ENCODE data around the gene FTL.

FTL gene

DNA sequence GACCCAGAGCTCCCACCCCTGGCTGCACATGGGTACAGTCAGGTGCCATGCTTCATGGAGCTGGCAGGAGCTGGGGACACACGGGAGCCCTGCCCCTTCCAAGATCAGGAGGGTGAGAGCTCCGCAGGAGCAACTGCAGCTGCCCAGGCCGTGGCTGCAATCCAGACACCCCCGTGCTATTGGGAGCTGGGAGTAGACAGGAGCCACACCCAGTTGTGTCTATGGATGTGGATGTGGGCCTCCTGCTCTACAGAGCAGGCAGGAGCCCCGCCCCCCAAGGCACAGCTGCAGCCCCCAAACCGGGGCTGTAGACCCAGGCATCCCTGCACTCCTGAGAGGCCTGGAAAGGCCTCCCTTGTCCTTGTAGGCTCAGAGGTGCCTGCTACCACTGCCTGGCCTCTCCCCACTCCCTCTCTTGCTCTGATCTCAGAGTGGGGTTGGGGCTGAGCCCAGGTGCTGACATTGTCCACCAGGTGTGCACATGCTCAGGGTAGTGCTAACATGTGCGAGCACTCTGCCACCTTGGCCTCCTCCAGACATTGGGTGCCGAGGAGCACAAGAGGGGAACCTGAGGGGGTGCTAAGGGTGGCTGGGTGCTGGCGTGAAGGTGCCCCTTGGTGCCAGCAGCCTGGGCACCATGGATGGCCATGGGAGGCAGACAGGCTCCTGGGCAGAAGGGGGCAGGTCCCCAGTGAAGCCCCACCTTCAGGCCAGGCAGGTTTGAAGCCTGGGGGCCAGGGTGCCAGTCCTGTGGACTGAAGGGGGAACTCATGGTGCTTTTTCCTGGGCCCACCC is 18.4 kb upstream of the FTL start:
- no peak for DNase-seq

DNA sequence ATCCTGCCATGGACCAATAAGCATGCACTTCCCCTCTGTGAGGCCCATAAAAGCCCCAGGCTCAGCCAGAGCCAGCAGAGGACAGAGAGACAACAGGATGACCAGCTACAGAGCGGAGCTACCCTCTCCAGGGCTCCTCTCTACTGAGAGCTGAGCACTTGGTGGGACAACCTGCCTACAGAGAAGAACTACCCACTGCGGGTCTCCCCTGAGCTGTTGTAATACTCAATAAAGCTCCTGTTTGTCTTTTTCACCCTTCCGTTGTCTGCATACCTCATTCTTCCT is 17.9 kb upstream of the FTL start:
- DNase-seq: no peak

GRCh38 chr19:48950159-48950558 is 14.9 kb upstream of the FTL start:
- no peak for DNase-seq

GRCh38 chr19:48950830-48951519 is 14.1 kb upstream of the FTL start:
- DNase-seq: no peak

GRCh38 chr19:48953141-48953540 is 12.0 kb upstream of the FTL start:
- DNase-seq: no peak

- no peak for DNase-seq
These were observed 11.0 kb upstream of the FTL start for GRCh38 chr19:48953990-48954594.

DNA sequence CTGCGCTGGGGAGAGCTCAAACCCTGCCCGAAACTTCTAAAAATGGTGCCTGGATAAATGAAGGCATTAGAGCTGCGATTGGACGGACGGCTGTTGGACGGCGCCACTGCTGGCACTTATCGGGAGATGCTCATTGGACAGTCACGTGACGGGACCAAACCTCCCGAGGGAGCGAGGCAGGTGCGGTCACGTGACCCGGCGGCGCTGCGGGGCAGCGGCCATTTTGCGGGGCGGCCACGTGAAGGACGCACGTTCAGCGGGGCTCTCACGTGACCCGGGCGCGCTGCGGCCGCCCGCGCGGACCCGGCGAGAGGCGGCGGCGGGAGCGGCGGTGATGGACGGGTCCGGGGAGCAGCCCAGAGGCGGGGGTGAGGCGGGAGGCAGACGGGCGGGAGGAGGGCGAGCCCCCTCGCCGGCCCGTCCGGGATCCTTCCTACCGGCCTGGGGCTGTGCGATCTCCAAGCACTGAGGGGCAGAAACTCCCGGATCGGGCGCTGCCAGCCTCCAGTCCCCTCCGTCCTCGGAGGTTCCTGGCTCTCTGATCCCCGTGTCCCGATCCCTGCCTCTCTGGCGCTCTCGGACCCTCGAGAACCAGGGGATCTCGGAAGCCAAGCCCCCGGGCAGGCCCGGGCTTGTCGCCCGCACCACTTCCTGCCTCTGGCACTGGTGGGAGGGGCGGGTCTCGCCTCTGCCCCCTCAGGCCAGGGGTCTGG is 10.4 kb upstream of the FTL start, which contains the start of gene BAX:
Gene BAX, plus strand, starts transcription at position 281 of the 713 bp plus-strand sequence. Its CDS starts 54 bp downstream, at position 335.
- DNase-seq: peak; percentile 99

- no peak for DNase-seq
These were observed 9.7 kb upstream of the FTL start for GRCh38 chr19:48955308-48955958.

- no peak for DNase-seq
These were observed 7.1 kb upstream of the FTL start for GRCh38 chr19:48958006-48958405.

DNA sequence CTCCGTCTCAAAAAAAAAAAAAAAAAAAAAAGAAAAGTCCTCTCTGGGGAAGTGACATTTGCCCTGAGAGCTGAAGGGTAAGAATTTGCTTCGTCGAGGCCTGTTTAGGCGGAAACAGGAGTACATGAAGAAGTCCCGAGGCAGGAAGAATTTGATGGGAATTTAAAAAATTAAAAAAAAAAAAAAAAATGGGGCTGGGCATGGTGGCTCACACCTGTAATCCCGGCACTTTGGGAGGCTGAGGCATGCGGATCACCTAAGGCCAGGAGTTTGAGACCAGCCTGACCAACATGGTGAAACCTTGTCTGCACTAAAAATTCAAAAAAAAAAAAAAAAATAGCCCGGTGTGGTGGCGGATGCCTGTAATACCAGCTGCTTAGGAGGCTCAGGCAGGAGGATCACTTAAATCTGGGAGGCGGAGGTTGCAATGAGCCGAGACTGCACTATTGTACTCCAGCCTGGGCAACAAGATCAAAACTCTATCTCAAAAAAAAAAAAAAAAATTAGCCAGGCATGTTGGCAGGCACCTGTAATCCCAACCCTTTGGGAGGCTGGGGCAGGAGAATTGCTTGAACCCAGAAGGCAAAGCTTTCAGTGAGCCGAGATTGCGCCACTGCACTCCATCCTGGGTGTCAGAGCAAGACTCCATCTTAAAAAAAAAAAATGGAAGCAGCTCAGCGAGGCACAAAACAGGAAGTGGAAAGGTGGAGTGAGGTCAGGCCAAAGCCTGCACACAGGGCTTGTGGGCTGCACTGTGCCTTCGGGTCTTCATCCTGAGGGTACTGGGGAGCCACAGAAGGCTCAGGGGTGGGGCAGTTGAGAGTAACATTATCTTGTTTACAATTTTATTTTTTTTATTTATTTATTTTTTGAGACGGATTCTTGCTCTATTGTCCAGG is 5.5 kb upstream of the FTL start:
- DNase-seq: no peak

DNA sequence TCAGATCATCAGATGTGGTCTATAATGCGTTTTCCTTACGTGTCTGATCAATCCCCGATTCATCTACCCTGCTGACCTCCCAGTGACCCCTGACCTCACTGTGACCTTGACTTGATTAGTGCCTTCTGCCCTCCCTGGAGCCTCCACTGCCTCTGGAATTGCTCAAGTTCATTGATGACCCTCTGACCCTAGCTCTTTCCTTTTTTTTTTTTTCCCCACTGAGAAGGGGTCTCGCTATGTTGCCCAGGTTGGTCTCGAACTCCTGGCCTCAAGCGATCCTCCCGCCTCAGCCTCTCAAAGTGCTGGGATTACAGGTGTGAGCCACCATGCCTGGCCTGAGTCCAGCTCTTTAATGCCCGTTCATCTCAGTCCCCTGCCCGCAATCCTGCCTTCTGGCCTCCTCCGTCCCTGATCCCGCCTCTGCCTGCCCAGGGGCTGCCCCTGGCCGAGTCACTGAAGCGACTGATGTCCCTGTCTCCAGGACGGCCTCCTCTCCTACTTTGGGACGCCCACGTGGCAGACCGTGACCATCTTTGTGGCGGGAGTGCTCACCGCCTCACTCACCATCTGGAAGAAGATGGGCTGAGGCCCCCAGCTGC is 4.0 kb upstream of the FTL start:
- DNase-seq: no peak

- no peak for DNase-seq
These were observed 3.5 kb upstream of the FTL start for GRCh38 chr19:48961673-48962028.

DNA sequence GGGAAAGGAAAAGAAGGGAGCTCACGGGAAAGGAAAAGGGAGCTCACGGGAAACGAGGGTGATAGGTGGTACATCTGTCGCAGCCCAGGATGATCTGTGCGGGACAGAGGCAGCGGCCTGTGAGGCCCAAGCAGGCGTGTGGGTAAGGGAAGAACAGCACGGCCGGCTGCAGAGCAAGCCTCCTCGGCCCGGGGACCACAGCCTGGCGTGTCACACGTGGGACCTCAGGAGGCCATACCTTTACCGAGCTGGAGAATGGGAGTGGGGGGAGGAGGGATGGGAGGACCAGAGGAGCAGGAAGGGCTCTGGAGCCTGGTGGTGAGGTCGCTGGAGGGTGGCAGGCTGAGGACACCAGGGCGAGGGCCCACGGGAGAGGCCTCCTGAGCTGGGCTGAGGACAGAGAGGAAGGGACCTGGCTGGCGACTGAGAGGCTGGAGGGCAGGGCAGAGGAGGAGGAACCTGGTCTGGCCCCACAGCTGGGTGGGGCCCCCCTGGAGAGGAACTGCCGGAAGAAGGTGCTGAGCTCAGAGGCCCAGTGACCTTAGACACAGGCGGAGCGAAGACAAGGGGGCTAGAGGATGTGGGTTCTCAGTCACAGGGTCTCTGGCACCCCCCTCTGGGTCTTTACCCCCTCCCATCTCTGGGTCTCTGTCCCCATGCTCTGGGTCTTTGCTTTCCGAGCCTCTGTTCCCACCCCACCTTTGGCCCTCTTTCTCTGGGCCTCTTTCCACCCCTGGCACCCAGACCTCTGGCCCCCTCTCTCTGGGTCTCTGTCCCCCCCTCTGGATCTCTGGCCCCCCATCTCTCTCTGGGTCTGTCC is 2.9 kb upstream of the FTL start:
- no peak for DNase-seq

GRCh38 chr19:48962849-48963165 is 2.3 kb upstream of the FTL start:
- no peak for DNase-seq

DNA sequence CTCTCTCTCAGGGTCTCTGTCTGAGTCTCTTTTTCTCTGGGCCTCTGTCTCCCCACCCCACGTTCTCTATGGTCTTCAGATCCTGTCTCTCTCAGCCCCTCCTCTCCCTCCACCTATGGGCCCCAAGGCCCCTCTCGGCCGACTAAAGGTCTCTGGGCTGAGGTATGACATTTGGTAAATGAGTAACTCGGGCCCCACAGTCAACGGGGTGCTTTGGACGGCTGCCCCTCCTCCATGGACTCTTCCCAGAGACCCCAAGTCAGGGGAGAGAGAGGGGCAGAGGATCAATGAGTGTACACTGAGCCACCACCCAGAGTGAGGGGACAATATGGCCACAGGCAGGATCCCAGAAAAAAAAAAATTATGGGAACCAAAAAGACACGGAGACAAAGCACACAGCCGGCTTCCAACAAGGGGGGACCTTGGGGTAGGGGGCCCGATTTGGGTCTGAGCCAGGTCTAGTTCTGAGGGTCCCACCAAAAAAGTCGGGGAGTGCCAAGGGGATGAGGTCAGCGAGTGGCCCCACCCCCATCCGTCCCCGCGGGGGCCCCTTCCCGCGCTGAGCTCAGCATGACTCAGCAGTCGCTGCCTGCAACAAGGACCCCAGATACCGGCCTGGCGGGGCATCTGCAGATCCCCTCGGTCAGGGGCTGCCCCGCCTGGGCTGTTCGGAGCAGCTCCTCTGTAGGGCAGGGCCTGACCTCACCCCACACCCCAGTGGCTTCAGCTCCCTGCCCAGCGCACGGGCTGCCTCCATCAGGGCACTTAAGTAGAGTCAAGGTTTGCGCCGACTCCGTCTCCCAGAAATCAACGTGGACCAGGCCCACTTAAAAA is 1.5 kb upstream of the FTL start:
- DNase-seq: no peak

GRCh38 chr19:48964205-48965039 is 687 bp upstream of the FTL start:
- DNase-seq: no peak

DNA sequence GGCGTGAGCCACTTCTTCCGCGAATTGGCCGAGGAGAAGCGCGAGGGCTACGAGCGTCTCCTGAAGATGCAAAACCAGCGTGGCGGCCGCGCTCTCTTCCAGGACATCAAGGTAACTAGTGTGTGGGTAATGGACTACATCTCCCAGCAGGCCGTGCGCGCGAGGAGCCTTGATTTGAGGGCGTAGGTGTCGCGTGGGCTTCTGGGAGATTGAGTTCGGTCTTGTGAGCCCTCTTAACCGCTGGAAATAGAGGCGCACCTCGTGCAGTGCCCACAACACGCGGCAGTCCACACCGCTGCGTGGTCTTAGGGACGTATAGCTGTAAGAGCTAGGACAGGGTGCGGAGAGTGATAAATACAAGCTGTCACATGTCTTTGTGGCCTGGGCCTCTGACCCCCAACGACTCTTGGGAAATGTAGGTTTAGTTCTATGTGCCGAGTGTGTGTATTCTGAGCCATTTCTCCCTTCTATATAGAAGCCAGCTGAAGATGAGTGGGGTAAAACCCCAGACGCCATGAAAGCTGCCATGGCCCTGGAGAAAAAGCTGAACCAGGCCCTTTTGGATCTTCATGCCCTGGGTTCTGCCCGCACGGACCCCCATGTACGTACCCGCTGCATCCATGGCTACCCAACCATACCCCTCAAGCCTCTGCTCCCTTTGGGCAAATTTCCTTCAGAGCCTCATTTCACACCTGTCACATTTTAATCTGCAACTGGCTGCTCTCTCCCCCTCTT is 864 bp downstream of the FTL start:
- DNase-seq: peak; percentile 89
